OCI-LY7 (cell line): ENCODE data around the gene SOBP. TPM values are rescaled to one million over a fixed set of nuclear protein-coding genes. Genes with fewer than 3 reads are reported as not detected.

Experiments used
- BruUV-seq: library from RNA; stranded (reverse); fragments of 400-500 nt; replicated peaks from 2 replicates; lab custom pipeline; 2021; lab: Mats Ljungman, UMichigan
- CTCF ChIA-PET: fragments of 300-600 bp; sonication (Branson Sonifier 250); formaldehyde crosslinking; loops from one replicate; lab custom pipeline; 2022; ENCODE audit warnings: antibody characterized with exemption; ENCODE audit not compliant: unreplicated experiment; lab: Charles Lee
- POLR2A ChIA-PET: fragments of 300-600 bp; sonication (Branson Sonifier 250); formaldehyde crosslinking; loops from one replicate; lab custom pipeline; 2022; ENCODE audit warnings: antibody characterized with exemption; lab: Charles Lee
- DNase-seq: peaks from one replicate; pipeline ENCODE4 v3.0.0-alpha.2; 2015; ENCODE audit warnings: low spot score
- H2AFZ ChIP-seq: fragments of 200-600 bp; sonication (generic), shearing (Covaris generic); 2 replicates; pipeline ENCODE4 v1.6.1; 2014; ENCODE audit warnings: mild to moderate bottlenecking, antibody characterized with exemption, low read length, moderate library complexity
- H3K27ac ChIP-seq: fragments of 200-600 bp; sonication (generic); 2 replicates; pipeline ENCODE4 v1.5.1; 2014; ENCODE audit warnings: mixed run types, low read depth, mild to moderate bottlenecking, moderate library complexity, low read length, inconsistent platforms; ENCODE audit not compliant: poor library complexity, severe bottlenecking
- H3K36me3 ChIP-seq: fragments of 200-600 bp; sonication (generic); 2 replicates; pipeline ENCODE4 v1.6.1; 2014; ENCODE audit warnings: mild to moderate bottlenecking, antibody characterized with exemption, low read length, moderate library complexity, mixed read lengths; ENCODE audit not compliant: insufficient read depth
- H3K4me1 ChIP-seq: fragments of 200-600 bp; sonication (generic); 2 replicates; pipeline ENCODE4 v1.5.1; 2014; ENCODE audit warnings: mild to moderate bottlenecking, low read length; ENCODE audit not compliant: insufficient read depth, poor library complexity, severe bottlenecking
- H3K4me2 ChIP-seq: fragments of 200-600 bp; sonication (generic); 2 replicates; pipeline ENCODE4 v1.6.1; 2014; ENCODE audit warnings: mild to moderate bottlenecking, low read length
- H3K4me3 ChIP-seq: fragments of 200-600 bp; sonication (generic); 2 replicates; pipeline ENCODE4 v1.5.1; 2014; ENCODE audit warnings: mild to moderate bottlenecking, low read depth, low read length; ENCODE audit not compliant: poor library complexity, severe bottlenecking
- H3K79me2 ChIP-seq: fragments of 200-600 bp; sonication (generic); 2 replicates; pipeline ENCODE4 v1.6.1; 2016; ENCODE audit warnings: low read depth, mild to moderate bottlenecking, low read length, moderate library complexity, mixed read lengths; ENCODE audit not compliant: insufficient read depth
- H3K9me2 ChIP-seq: fragments of 200-600 bp; sonication (generic); 2 replicates; pipeline ENCODE4 v1.6.1; 2016; ENCODE audit warnings: mild to moderate bottlenecking, low read length, mixed read lengths; ENCODE audit not compliant: insufficient read depth
- H3K9me3 ChIP-seq: fragments of 200-600 bp; sonication (generic); 2 replicates; pipeline ENCODE4 v1.6.1; 2014; ENCODE audit warnings: mild to moderate bottlenecking, mixed run types, low read length, mixed read lengths
- H4K20me1 ChIP-seq: fragments of 200-600 bp; sonication (generic); 2 replicates; pipeline ENCODE4 v1.6.1; 2014; ENCODE audit warnings: mild to moderate bottlenecking, antibody characterized with exemption, low read length, moderate library complexity, mixed read lengths; ENCODE audit not compliant: insufficient read depth
- CTCF ChIP-seq: fragments of 200-600 bp; sonication (generic); conservative IDR thresholded peaks from 2 replicates; pipeline ENCODE4 v1.5.1; 2014; ENCODE audit warnings: mild to moderate bottlenecking, antibody characterized with exemption, low read length, moderate library complexity, mixed read lengths
- EZH2phosphoT487 ChIP-seq: fragments of 200-600 bp; sonication (generic); IDR thresholded peaks from 2 replicates; pipeline ENCODE4 v1.6.1; 2018; ENCODE audit warnings: low read depth, borderline replicate concordance, mild to moderate bottlenecking, mixed run types, antibody characterized with exemption, low read length, moderate library complexity, mixed read lengths
- intact Hi-C: fragments of 100-400 bp; cut with micrococcal nuclease; formaldehyde crosslinking; loops from one replicate; pipeline ENCODE4 v1.10.0; 2022; ENCODE audit not compliant: unreplicated experiment
- total RNA-seq, 2 experiments: library from RNA; depleted of rRNA in 1 of 2; stranded (reverse); fragments of >200 nt in 1 of 2; shearing (Covaris generic) in 1 of 2; gene quantifications; 2 replicates each; pipeline ENCODE4 v1.2.3, GENCODE V29; 2014 to 2022

Gene SOBP
- total RNA-seq, 2 experiments from 2014 or later: 21.5 to 29.4 TPM

- Histone ChIP-seq H4K20me1 (no peaks in the 10 kb centered on the region), H3K36me3 (peaks cover 21% of the 10 kb centered on the region), H3K4me3 (peak overlapping the region; percentile 50), H3K79me2 (peaks cover 21% of the 10 kb centered on the region; the same call in 1 of the 2 replicates), H3K27ac (peak overlapping the region; percentile 98), H3K4me2 (peak overlapping the region; percentile 89), H3K9me2 (no peaks in the 10 kb centered on the region), H3K9me3 (no peaks in the 10 kb centered on the region; the same call in 1 of the 2 replicates), H3K4me1 (peaks cover 72% of the 10 kb centered on the region), H2AFZ (peak overlapping the region; percentile 46; the same call in 1 of the 2 replicates)
- BruUV-seq: no TSS peak
- ChIA-PET POLR2A (interaction anchor here (0.6 to 8.0 kb wide), 35 partner anchors 8 to 541 kb away, joined by 3 to 89 read pairs (median 4); partner anchors contain the start of genes BEND3 and PDSS2), CTCF (interaction anchor here (0.8 to 1.5 kb wide), 5 partner anchors 9 to 197 kb away, joined by 3 to 6 read pairs (median 3); partner anchors contain the start of gene PDSS2)
- TF ChIP-seq CTCF (no peak), EZH2phosphoT487 (no peak)
- intact Hi-C loops: loop anchor here (2.0 to 5.0 kb wide), 4 partner anchors 104 to 1144 kb away; no protein-coding TSS in a partner anchor
- DNase-seq: peak; percentile 57
Measured at GRCh38 chr6:107656401-107656800, 166.5 kb downstream of the SOBP start.

- Histone ChIP-seq H3K4me2 (peak overlapping the region; percentile 89), H2AFZ (peak overlapping the region; percentile 46; the same call in 1 of the 2 replicates), H3K9me3 (no peaks in the 10 kb centered on the region; the same call in 1 of the 2 replicates), H3K9me2 (no peaks in the 10 kb centered on the region), H3K4me1 (peaks cover 72% of the 10 kb centered on the region), H3K79me2 (peaks cover 21% of the 10 kb centered on the region; the same call in 1 of the 2 replicates), H4K20me1 (no peaks in the 10 kb centered on the region), H3K4me3 (peak overlapping the region; percentile 50), H3K27ac (peak overlapping the region; percentile 98), H3K36me3 (peaks cover 23% of the 10 kb centered on the region)
- intact Hi-C loops: loop anchor here (1.0 to 5.0 kb wide), 6 partner anchors 39 to 1145 kb away; no protein-coding TSS in a partner anchor
- ChIA-PET CTCF (interaction anchor here (0.7 to 1.5 kb wide), 5 partner anchors 9 to 198 kb away, joined by 3 to 6 read pairs (median 3); partner anchors contain the start of gene PDSS2), POLR2A (interaction anchor here (0.9 to 8.0 kb wide), 27 partner anchors 9 to 541 kb away, joined by 3 to 89 read pairs (median 6); partner anchors contain the start of genes BEND3 and PDSS2)
- BruUV-seq: no TSS peak
- peak; percentile 73 for DNase-seq
- TF ChIP-seq EZH2phosphoT487 (no peak), CTCF (peak; percentile 42; the same call in 1 of the 2 replicates)
Measured at GRCh38 chr6:107656883-107657282, 167.0 kb downstream of the SOBP start.
